Trophoblast cell (in vitro differentiated cells and primary cell): ENCODE data around the gene GAS2L1.
A peak's percentile ranks its signal among the peaks of the same experiment; 100 is the strongest.

Experiments
- DNase-seq, 2 donors: peaks; one replicate each; pipeline ENCODE4 v3.0.0-alpha.2; 2016
- H2AFZ ChIP-seq: 2 replicates; pipeline ENCODE4 v1.6.1; 2013; ENCODE audit warnings: low read length, moderate library complexity, mild to moderate bottlenecking; ENCODE audit not compliant: insufficient read depth, poor library complexity
- H2AK5ac ChIP-seq: 2 replicates; pipeline ENCODE4 v1.6.1; 2013; ENCODE audit warnings: mild to moderate bottlenecking, low read length
- H2BK120ac ChIP-seq: 2 replicates; pipeline ENCODE4 v1.6.1; 2013; ENCODE audit warnings: low read length, mild to moderate bottlenecking, moderate library complexity; ENCODE audit not compliant: insufficient read depth, poor library complexity
- H2BK12ac ChIP-seq: 2 replicates; pipeline ENCODE4 v1.6.1; 2013; ENCODE audit warnings: mild to moderate bottlenecking, low read length, moderate library complexity
- H2BK5ac ChIP-seq: 2 replicates; pipeline ENCODE4 v1.6.1; 2013; ENCODE audit warnings: low read length, low read depth, moderate library complexity, mild to moderate bottlenecking; ENCODE audit not compliant: poor library complexity
- H3K14ac ChIP-seq: 2 replicates; pipeline ENCODE4 v1.6.1; 2013; ENCODE audit warnings: mild to moderate bottlenecking, low read length
- H3K18ac ChIP-seq: 2 replicates; pipeline ENCODE4 v1.6.1; 2013; ENCODE audit warnings: mild to moderate bottlenecking, low read length
- H3K23ac ChIP-seq: 2 replicates; pipeline ENCODE4 v1.6.1; 2013; ENCODE audit warnings: low read length
- H3K27ac ChIP-seq: 2 replicates; pipeline ENCODE4 v1.5.1; 2013; ENCODE audit warnings: low read depth, mild to moderate bottlenecking, inconsistent platforms, low read length, moderate library complexity
- H3K27me3 ChIP-seq: 2 replicates; pipeline ENCODE4 v1.6.1; 2013; ENCODE audit warnings: inconsistent platforms, mild to moderate bottlenecking, low read length, moderate library complexity; ENCODE audit not compliant: insufficient read depth
- H3K36me3 ChIP-seq, 2 experiments: 1 replicate in 1 of 2; 2 replicates in 1 of 2; pipeline ENCODE4 v1.6.1; 2013; ENCODE audit warnings: low read length in 2 of 2, mild to moderate bottlenecking in 2 of 2, moderate library complexity in 1 of 2; ENCODE audit not compliant: insufficient read depth in 2 of 2, control insufficient read depth in 1 of 2
- H3K4ac ChIP-seq: 2 replicates; pipeline ENCODE4 v1.6.1; 2013; ENCODE audit warnings: low read depth, mild to moderate bottlenecking, low read length, moderate library complexity
- H3K4me1 ChIP-seq, 2 experiments: 1 replicate in 1 of 2; 2 replicates in 1 of 2; pipeline ENCODE4 v1.6.1; 2013; ENCODE audit warnings: low read length in 2 of 2, mild to moderate bottlenecking in 2 of 2, moderate library complexity in 1 of 2; ENCODE audit not compliant: insufficient read depth in 2 of 2, control insufficient read depth in 1 of 2
- H3K4me2 ChIP-seq: 2 replicates; pipeline ENCODE4 v1.6.1; 2013; ENCODE audit warnings: inconsistent platforms, mild to moderate bottlenecking, low read length, moderate library complexity
- H3K4me3 ChIP-seq: 2 replicates; pipeline ENCODE4 v1.5.1; 2013; ENCODE audit warnings: mild to moderate bottlenecking, low read depth, low read length, inconsistent platforms
- H3K79me1 ChIP-seq: one replicate; pipeline ENCODE4 v1.6.1; 2013; ENCODE audit warnings: low read length
- H3K79me2 ChIP-seq: 2 replicates; pipeline ENCODE4 v1.6.1; 2013; ENCODE audit warnings: low read length, mild to moderate bottlenecking; ENCODE audit not compliant: control insufficient read depth, insufficient read depth, poor library complexity
- H3K9ac ChIP-seq: 2 replicates; pipeline ENCODE4 v1.6.1; 2013; ENCODE audit warnings: mild to moderate bottlenecking, low read length
- H3K9me3 ChIP-seq: 2 replicates; pipeline ENCODE4 v1.6.1; 2013; ENCODE audit warnings: low read depth, mild to moderate bottlenecking, control low read depth, inconsistent platforms, low read length; ENCODE audit not compliant: insufficient read depth
- H4K12ac ChIP-seq: 2 replicates; pipeline ENCODE4 v1.6.1; 2013; ENCODE audit warnings: low read depth, mild to moderate bottlenecking, low read length, moderate library complexity
- H4K8ac ChIP-seq: 2 replicates; pipeline ENCODE4 v1.6.1; 2013; ENCODE audit warnings: low read depth, mild to moderate bottlenecking, low read length, moderate library complexity
- H4K91ac ChIP-seq: one replicate; pipeline ENCODE4 v1.6.1; 2013; ENCODE audit warnings: low read depth, mild to moderate bottlenecking, low read length, moderate library complexity
- WGBS: extraction: QIAGEN DNeasy Blood & Tissue Kit; methylation state at CpG from one replicate; pipeline ENCODE4 v1.1.7; 2013; ENCODE audit warnings: missing lambda C conversion rate; ENCODE audit not compliant: insufficient read length, insufficient coverage; ENCODE audit errors: extremely low coverage; 5-methylcytosine and 5-hydroxymethylcytosine counted together

Gene GAS2L1

DNA sequence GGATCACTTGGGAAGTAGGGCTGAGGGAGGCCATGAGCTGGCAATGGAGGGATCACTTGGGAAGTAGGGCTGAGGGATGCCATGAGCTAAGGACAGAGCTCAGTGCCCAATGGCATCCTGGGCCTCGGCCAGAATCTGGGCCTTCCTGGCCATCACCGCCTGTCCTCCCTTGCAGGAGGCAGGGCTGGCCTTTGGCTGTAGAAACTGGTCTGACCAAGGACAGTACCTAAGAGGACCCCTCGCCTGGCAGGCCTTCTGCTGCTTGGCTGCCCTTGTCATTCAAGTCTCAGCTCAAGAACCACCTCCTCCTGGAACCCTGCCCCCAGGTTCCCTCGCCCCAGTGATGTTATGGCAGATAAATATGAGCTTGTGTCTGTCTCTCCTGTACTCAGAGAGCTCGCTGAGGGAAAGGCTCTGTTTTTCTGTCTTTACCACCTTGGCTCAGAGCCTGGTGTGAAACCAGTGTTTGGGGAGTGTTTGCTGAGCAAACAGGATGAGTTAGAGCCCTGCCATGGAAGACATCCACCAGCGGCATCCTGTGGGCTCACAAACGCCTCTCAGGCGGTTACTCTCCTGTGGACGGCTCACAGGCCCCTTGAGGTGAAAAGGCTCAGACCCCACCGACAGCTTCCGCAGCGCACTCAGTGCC lies 28.4 kb downstream of the GAS2L1 start:
- Histone ChIP-seq H2AFZ (no peak overlapping the region), H2AK5ac (no peak overlapping the region), H3K79me2 (no peaks in the 10 kb centered on the region), H3K4ac (no peak overlapping the region), H3K9ac (no peak overlapping the region), H3K36me3 (peaks cover 61 to 74% of the 10 kb centered on the region in 2 experiments), H3K79me1 (peaks cover 3% of the 10 kb centered on the region), H3K14ac (no peak overlapping the region), H4K91ac (no peak overlapping the region), H4K8ac (no peak overlapping the region), H3K23ac (no peak overlapping the region), H3K4me2 (no peak overlapping the region), H3K27me3 (no peaks in the 10 kb centered on the region), H3K4me3 (no peak overlapping the region), H2BK120ac (no peak overlapping the region), H3K27ac (no peak overlapping the region), H2BK12ac (no peak overlapping the region), H3K18ac (no peak overlapping the region), H3K4me1 (peaks cover 9 to 19% of the 10 kb centered on the region in 2 experiments), H2BK5ac (no peak overlapping the region), H3K9me3 (no peaks in the 10 kb centered on the region), H4K12ac (no peak overlapping the region)
- no CpG with 5 or more reads among the region's 12 CpGs for WGBS
- no peak for DNase-seq

DNA sequence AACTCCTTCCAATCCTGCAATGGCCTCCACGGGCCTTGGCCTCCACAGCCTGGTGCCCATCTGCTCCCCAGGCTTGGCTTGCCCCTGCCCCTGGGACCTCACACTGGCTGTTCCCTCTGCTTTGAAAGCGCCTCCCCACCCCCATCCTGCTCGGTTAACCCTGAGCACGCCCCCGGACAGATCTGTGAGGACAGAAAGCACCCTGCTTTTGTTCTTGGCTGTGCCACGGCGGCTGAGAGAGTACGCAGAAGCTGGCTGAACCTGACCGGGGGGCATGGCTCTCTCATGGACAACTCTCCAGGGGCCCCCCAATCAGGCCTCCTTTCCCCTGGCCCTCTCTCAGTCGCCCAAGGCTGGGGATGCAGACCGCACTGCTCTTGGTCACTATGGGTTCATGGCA lies 29.2 kb downstream of the GAS2L1 start:
- Histone ChIP-seq H3K18ac (no peak overlapping the region), H3K36me3 (peaks cover 63 to 74% of the 10 kb centered on the region in 2 experiments), H3K23ac (no peak overlapping the region), H3K4me1 (peaks cover 10 to 20% of the 10 kb centered on the region in 2 experiments), H3K4me3 (no peak overlapping the region), H3K9ac (no peak overlapping the region), H4K91ac (no peak overlapping the region), H2BK12ac (no peak overlapping the region), H4K12ac (no peak overlapping the region), H3K9me3 (no peaks in the 10 kb centered on the region), H3K27me3 (no peaks in the 10 kb centered on the region), H3K14ac (no peak overlapping the region), H3K79me1 (peaks cover 3% of the 10 kb centered on the region), H3K4ac (no peak overlapping the region), H2AK5ac (no peak overlapping the region), H2AFZ (no peak overlapping the region), H2BK120ac (no peak overlapping the region), H3K4me2 (no peak overlapping the region), H3K79me2 (no peaks in the 10 kb centered on the region), H4K8ac (no peak overlapping the region), H3K27ac (no peak overlapping the region), H2BK5ac (no peak overlapping the region)
- no CpG with 5 or more reads among the region's 11 CpGs for WGBS
- DNase-seq, result no peak

DNA sequence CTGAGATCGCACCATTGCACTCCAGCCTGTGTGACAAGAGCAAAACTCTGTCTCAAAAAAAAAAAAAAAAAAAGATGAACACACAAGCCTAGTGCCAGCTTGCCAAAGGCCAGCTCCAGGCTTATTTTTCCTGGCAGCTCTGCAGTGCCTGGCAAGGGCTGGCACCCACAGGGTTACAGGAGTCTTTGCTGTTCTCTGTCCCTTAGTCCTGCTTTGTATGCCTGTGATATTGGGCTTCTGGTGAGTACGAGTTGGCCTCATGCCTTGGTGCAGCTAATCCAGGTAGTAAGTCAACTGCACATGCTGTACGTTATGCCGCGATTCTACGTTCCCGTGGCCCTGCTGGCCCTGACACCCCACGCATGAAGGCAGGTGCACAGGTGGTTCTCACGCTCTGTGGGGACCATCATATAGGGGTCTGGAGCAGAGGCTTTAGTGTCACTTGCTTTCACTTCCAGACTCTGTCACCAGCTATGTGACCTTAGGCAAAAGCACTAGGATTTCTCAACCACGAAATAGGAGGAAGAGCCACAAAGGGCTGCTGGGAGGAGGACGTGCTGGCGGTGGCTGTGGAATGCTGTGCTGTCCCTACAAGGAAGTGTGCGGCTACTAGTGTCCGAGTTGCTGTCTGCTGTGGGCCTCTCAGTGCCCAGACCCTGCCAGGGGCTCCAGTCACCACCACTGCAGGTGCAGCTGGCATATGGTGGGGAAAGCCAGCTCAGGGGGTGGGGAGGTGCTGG lies 30.5 kb downstream of the GAS2L1 start:
- no peak overlapping the region for H2BK12ac ChIP-seq
- no peaks in the 10 kb centered on the region for H3K79me2 ChIP-seq
- H2AFZ ChIP-seq, result no peak overlapping the region
- H3K4me1 ChIP-seq, result peaks cover 15 to 19% of the 10 kb centered on the region in 2 experiments
- no peak overlapping the region for H2BK5ac ChIP-seq
- H3K36me3 ChIP-seq, result peaks cover 69 to 76% of the 10 kb centered on the region in 2 experiments
- WGBS, result no CpG with 5 or more reads among the region's 14 CpGs
- no peak overlapping the region for H3K27ac ChIP-seq
- H3K79me1 ChIP-seq, result peaks cover 8% of the 10 kb centered on the region
- no peak overlapping the region for H3K4me2 ChIP-seq
- H3K4me3 ChIP-seq, result no peak overlapping the region
- no peak overlapping the region for H4K91ac ChIP-seq
- no peak overlapping the region for H3K18ac ChIP-seq
- peak; percentile 75 to 88 for DNase-seq
- no peak overlapping the region for H4K8ac ChIP-seq
- H3K9ac ChIP-seq, result no peak overlapping the region
- no peak overlapping the region for H3K14ac ChIP-seq
- no peak overlapping the region for H3K4ac ChIP-seq
- no peaks in the 10 kb centered on the region for H3K27me3 ChIP-seq
- no peak overlapping the region for H2AK5ac ChIP-seq
- no peak overlapping the region for H4K12ac ChIP-seq
- no peak overlapping the region for H3K23ac ChIP-seq
- no peaks in the 10 kb centered on the region for H3K9me3 ChIP-seq
- no peak overlapping the region for H2BK120ac ChIP-seq

DNA sequence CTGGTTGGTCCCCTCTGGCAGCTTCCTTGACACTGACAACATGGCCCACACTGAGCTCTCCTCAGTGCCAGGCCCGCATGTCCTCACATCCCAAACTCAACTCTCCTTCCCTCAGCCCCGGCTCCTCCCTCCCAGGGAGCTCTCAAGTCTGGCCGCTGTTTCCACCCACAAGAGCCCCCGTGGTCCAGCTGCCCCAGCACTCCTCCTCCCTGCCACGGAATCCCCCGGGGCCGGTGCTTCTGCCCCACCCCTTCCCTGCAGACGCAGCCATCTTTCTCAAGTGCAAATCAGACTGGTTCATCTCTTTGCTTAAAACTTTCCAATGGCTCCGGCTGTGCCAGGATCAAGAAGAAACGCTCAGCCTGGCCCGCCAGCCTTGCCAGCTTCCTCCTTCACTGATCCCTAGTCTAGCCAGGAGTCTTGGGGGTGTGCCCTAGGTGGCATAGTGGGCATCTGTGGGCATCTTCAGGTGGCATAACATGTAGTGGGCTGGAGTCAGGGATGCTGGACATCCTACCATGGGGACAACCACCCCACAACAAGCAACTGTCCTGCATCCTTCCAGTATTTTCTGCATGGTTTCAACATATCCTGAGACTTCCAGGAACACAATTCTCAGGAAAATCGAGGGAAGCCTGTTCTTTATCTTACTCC lies 31.3 kb downstream of the GAS2L1 start:
- no peak overlapping the region for H2BK12ac ChIP-seq
- no peak overlapping the region for H3K4me2 ChIP-seq
- H3K9me3 ChIP-seq, result no peaks in the 10 kb centered on the region
- H2BK120ac ChIP-seq, result no peak overlapping the region
- H2AK5ac ChIP-seq, result no peak overlapping the region
- no peak overlapping the region for H3K9ac ChIP-seq
- H3K23ac ChIP-seq, result no peak overlapping the region
- H4K12ac ChIP-seq, result no peak overlapping the region
- H3K4me3 ChIP-seq, result no peak overlapping the region
- H3K36me3 ChIP-seq, result peaks cover 72 to 80% of the 10 kb centered on the region in 2 experiments
- peak in 1 of 2 donors; percentile 11 for DNase-seq
- H3K27ac ChIP-seq, result no peak overlapping the region
- no CpG with 5 or more reads among the region's 12 CpGs for WGBS
- no peak overlapping the region for H2BK5ac ChIP-seq
- no peaks in the 10 kb centered on the region for H3K27me3 ChIP-seq
- H3K79me2 ChIP-seq, result no peaks in the 10 kb centered on the region
- no peak overlapping the region for H3K18ac ChIP-seq
- H2AFZ ChIP-seq, result no peak overlapping the region
- H3K79me1 ChIP-seq, result peaks cover 12% of the 10 kb centered on the region
- no peak overlapping the region for H3K4ac ChIP-seq
- H4K8ac ChIP-seq, result no peak overlapping the region
- H3K4me1 ChIP-seq, result peaks cover 23 to 28% of the 10 kb centered on the region in 2 experiments
- H4K91ac ChIP-seq, result no peak overlapping the region
- no peak overlapping the region for H3K14ac ChIP-seq
